HG03342 (cell line): ENCODE data around the gene CXCL5.
"Not testable (repeated sequence)": the region's sequence is repeated elsewhere in the genome, so short reads cannot be mapped to it uniquely, and the experiment has no call there.

Experiments used
- ATAC-seq: cut with Tn5 transposase; IDR thresholded peaks from one replicate; pipeline ENCODE4 v1.9.1; 2021; ENCODE audit warnings: mild to moderate bottlenecking, moderate library complexity; ENCODE audit not compliant: unreplicated experiment

CXCL5 gene

DNA sequence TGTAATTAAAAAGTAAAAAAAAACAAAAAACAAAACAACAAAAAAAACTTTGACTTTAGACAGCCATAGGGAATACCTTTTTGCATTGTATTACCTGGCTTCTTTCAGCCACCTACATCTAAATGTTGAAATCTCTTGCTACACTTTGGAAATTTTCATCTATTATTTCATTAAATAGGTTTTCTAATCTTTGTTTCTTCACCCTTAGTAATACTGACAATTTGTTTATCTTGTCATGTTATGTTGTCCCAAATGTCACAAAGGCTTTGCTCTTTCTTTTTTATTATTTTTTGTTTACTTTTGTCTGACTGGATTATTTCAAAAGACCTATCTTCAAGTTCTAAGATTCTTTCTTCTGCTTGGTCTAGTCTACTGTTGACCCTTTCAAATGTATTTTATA lies 24.1 kb downstream of the CXCL5 start:
- ATAC-seq = no peak

DNA sequence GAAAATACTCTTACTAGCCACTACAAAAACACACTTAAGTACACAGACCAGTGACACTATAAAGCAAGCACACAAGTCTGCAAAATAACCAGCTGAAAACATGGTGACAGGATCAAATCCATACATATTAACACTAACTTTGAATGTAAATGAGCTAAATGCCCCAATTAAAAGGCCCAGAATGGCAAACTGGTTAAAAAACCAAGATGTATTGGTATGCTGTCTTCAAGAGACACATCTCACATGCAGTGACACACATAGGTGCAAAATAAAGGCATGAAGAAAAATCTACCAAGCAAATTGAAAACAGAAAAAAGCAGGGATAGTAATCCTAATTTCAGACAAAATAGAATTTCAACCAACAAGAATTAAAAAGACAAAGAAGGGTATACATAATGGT lies 27.5 kb downstream of the CXCL5 start:
- no peak for ATAC-seq

DNA sequence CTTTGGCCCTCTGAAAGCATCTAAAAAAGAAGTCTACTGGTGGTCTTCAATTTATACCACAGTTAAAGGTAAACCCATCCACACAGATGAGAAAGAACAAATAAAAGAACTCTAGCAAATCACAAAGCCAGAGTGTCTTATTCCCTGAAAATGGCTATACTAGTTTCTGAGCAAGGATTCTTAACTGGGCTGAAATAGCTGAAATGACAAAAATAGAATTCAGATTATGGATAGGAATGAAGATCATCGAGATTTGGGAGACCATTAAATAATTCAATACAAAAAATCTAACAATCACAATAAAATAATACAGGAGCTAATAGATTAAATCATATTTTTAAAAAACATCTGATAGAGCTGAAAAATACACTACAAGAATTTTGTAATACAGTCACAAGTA lies 28.5 kb downstream of the CXCL5 start:
- no peak for ATAC-seq

DNA sequence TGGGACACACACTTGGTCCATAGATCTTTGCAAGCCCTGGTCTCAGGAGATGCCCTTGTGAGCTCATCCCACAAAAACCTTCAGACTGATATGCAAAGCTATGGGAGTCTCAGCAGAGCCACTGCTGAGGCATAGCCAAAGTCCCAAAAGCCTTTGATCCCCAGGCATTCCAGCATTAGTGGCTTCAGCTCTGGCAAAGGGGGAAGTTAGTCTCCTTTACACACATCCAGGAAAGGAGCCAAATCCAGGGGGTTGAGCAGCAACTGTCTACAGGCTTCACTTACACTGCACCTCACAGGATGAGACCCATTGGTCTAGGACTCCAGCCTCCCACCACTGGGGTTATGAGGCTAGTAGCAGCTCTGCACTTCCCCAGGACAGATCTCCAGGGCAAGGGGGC lies 30.6 kb downstream of the CXCL5 start:
- no peak for ATAC-seq

DNA sequence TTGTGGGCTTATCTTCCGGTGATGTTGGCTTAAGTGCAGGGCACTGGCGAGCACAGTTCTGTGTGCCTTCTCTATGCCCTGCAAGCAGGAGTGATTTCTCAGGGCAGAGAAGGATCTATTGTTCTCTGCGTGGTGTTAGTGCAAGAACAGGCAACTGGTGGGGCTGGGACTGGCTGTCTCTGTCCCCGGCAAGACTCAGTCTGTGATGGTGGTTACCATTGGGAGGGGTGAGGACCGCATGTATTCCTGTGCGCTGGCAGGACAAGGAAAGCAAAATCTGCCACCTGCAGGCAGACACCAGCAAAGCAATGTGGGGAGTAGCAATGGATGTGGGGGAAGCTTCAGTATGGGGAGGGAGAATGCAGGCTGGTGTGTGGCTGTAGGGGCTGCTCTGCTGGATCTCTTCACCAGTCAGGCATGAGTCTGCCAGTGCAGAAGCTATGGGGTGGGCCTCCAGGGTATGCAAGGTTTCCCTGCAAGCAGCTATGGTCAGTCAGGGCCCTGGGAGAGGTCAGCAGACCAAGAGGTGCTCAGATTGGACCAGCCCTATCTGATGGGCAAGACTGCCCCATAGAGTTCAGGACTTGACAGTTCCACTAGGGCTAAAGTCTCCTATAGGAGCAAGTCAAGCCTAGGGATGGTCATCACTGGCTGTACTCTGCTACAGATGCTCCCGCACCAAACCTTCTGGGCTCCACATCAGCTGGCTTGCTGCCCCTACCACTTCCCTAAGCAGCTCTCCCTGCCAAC lies 33.4 kb downstream of the CXCL5 start:
- no peak for ATAC-seq

DNA sequence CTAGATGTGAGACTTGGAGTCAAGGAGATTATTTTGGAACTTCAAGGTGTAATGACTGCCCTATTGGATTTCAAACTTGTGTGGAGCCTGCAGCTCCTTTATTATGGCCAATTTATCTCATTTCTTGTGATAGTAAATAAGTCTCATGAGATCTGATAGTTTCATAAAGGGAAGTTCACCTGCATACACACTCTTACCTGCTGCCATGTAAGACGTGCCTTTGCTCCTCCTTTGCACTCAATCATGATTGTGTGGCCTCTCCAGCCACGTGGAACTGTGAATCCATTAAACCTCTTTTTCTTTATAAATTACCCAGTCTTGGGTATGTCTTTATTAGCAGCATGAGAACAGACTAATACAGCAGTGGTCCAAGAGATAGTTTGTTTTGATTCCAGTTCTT lies 35.8 kb downstream of the CXCL5 start:
- ATAC-seq = no peak

DNA sequence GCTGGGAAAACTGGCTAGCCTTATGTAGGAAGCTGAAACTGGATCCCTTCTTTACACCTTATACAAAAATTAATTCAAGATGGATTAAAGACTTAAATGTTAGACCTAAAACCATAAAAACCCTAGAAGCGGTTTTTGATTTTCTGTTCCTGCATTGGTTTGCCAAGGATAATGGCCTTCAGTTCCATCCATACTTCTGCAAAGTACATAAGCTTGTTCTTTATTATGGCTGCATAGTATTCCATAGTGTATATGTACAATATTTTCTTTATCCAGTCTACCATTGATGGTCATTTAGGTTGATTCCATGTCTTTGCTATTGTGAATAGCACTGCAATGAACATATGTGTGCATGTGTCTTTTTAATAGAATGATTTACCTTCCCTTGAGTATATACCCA lies 39.4 kb downstream of the CXCL5 start:
- ATAC-seq = not testable (repeated sequence)

DNA sequence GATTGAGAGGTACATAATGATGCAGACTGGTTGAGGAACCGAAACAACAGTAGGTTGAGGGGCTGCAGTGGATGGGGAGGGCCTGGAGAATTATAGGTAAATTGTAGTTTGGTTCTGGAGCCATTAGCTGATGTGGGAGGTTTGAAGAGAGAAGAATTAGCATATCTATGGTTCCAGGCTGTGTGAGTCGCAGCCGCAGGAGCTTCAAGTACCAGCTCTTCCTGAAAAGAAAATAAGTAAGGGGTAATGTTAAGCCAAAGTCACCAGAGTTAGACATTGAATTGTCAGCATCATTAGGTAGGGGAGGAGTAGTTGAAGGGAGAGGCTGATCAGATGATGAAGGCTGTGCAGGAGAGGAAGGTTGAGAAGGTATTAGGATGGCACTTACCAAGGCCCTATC lies 46.1 kb downstream of the CXCL5 start:
- no peak for ATAC-seq

DNA sequence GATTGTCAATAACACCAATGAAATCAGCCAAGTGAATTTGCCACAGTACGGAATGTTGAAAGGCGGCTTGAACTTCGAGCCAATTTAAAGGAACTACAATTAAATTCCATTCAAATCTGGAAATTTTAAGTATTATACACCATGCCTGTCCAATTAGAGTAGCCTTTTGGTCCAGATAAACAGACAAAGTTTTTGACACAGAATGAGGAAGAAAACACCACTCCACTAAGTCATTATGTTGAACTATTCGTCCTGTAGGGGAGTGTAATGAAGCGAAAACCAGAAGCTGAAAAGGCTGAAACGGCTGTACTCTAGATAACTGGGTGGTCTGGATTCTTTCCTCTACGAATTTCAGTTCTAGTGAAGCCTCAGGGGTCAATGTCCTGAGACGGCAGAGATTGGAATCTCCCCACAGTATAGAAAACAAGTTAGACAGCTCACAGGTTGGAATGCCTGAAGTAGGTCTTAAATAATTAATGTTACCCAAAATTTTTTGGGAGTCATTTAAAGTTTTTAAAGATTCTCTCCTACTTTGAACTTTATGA lies 48.0 kb downstream of the CXCL5 start:
- not testable (repeated sequence) for ATAC-seq

DNA sequence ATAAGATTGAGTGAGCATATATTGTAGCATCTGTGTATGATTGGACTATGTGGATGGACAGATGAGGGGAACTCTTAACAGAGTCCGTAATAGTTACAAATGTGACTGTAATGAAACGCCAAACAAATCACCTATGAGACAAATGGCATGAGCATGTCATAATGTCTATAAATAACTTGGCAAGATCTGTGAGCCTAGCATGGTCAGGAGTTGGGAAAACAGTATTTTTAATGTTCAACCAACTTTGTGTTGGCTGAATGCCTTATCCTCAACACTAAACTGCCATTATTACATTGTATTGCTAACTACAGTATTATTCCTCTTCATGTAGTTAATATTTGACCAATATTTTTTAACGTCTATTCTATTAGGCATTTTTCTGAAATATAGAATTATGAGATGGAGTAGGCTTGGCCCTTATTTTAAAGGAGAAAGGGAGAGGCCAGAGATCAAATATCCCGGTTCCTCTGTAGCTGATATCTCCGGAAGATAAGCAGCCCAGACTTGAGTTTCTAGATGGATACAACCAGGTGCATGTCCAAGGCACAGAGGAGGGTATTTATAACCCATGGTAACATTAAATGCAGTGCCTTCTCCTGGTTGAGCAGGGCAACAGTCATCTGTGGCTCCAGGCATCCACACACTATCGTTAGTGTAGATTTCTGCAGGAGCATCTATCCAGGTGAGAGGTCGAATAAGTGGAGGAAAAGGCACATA lies 49.3 kb downstream of the CXCL5 start:
- ATAC-seq = no peak

DNA sequence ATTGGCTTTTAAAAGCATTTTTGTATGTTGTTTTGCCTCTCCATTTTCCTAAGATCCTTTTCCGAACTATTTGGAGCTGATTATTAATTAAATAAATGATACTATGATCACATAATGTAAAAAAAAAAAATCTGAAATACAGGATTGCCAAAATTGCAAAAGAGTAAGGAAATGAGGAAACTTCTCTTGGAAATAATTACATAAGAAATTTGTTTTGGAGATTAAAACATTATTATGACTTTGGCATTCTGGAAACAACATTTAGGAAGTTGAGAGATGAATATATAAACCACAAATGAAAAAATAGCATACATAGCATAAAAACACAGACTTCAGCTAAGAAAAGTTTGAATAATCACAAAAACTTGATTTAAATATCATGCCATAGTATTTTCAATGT lies 50.2 kb downstream of the CXCL5 start:
- no peak for ATAC-seq

DNA sequence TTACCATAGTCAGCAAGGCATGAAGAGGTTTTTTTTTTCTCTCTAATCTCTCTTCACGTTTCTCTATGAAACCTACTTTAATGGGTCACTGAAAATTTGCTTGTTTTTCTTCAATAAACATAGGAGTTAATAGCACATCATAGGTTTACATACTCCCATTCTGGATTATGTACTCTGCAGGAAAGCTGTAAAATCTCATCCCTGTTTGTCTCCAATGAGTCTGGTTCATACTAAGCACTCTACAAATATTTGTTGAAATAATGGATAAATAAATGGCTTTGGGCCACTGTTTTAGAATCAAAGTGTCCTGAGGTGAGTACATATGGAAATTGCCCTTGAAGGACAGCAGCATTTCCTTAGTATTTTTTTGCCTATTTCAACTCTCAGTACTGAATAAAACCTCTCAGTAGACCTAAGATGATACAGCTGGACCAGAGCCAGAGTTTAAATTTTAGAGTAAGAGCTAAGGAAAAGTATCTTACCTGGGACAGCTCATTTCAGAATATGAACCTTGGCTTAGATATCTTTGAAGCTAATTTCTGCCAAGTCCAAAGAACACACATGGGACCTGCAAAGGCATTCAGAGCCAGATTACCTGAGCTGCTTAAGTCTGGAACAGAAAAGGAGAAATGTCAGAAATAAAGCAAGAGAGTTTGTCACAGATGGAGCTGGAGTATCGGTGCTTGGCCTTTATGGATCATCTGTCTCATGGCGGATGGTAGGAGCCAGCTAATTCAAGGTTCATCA lies 51.1 kb downstream of the CXCL5 start:
- ATAC-seq = no peak

DNA sequence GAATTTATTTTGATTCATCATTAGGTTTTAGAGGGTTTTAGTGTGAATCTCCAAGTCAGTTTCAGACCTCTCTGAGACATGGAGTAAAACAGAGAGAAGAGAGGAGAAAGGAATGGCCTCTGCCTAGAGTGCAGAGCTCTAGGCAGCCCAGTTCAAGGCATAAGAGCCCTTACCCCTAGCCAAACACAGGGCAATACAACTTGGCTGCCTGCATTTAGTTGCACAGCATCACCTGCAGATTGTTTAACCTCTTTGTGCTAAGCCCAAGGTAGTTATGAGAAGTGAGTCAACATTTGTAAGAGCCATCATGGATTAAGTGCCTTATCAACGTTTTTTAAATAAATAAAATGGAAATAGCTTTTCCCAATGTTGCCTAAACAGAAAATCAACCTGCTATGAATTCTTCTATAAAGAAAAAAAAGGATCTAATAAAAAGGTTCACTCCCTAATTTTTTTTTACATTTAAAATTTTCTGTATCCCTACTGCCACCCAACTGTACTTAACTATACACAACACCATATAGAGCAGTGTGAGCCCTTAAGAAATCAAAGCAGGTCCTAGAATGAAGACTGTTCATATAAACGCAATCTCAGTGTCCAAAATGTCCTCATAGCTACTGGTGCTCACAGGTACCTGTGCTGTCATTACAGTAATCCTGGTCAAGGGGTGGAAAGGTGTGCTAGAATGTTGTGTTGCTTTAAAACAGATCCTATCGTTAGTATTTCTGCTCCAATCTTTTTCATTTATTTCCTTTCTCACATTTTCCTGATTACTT lies 52.6 kb downstream of the CXCL5 start:
- no peak for ATAC-seq
